Prostate gland (tissue), 2 donors: ENCODE data around the gene NPPC. TPM values are rescaled to one million over a fixed set of nuclear protein-coding genes. Genes with fewer than 3 reads are reported as not detected.
"Not testable (repeated sequence)": the region's sequence is repeated elsewhere in the genome, so short reads cannot be mapped to it uniquely, and the experiment has no call there.

Experiments
- DNase-seq: peaks from one replicate; pipeline ENCODE4 v3.0.0-alpha.2; 2019; ENCODE audit warnings: low spot score
- H3K27ac ChIP-seq, 2 donors: fragments of 200-600 bp; sonication (generic); 2 replicates each; pipeline ENCODE4 v1.5.1; 2017 to 2019
- H3K27me3 ChIP-seq: fragments of 200-600 bp; sonication (generic); replicated peaks from 2 replicates; pipeline ENCODE4 v1.5.1; 2019; ENCODE audit not compliant: insufficient read depth
- H3K36me3 ChIP-seq, 2 donors: fragments of 200-600 bp; sonication (generic); 1 replicate in 1 of 2; 2 replicates in 1 of 2; pipeline versions ENCODE4 v1.5.1 to v1.8.1; 2017 to 2019
- H3K4me1 ChIP-seq: fragments of 200-600 bp; sonication (generic); replicated peaks from 2 replicates; pipeline ENCODE4 v1.5.1; 2019
- H3K4me3 ChIP-seq, 2 donors: fragments of 200-600 bp; sonication (generic); 2 replicates each; pipeline ENCODE4 v1.5.1; 2017 to 2019
- H3K9me3 ChIP-seq: fragments of 200-600 bp; sonication (generic); 2 replicates; pipeline ENCODE4 v1.5.1; 2017
- CTCF ChIP-seq, 4 experiments: fragments of 200-600 bp in 2 of 4; fragments of 450-650 bp in 2 of 4; sonication (generic) in 2 of 4; IDR thresholded peaks; 1 replicate in 3 of 4; 2 replicates in 1 of 4; pipeline ENCODE4 v1.5.1; 2016 to 2019; ENCODE audit warnings: antibody characterized with exemption in 4 of 4, mild to moderate bottlenecking in 2 of 4, moderate library complexity in 2 of 4
- POLR2A ChIP-seq: fragments of 450-650 bp; IDR thresholded peaks from one replicate; pipeline ENCODE4 v1.6.1; 2016; ENCODE audit warnings: antibody characterized with exemption, mild to moderate bottlenecking
- POLR2AphosphoS5 ChIP-seq: sonication (generic); formaldehyde crosslinking; IDR thresholded peaks from one replicate; pipeline ENCODE4 v1.6.1; 2017; ENCODE audit warnings: antibody characterized with exemption
- WGBS: methylation state at CpG from one replicate; pipeline ENCODE4 v1.1.5; 2018; 5-methylcytosine and 5-hydroxymethylcytosine counted together
- intact Hi-C: fragments of 100-400 bp; cut with DNase I; formaldehyde crosslinking; loops from one replicate; pipeline ENCODE4 v1.14.2; 2022
- total RNA-seq, 2 donors: library from RNA; depleted of rRNA; stranded (reverse); fragments of >200 nt; gene quantifications; one replicate each; pipeline ENCODE4 v1.1.0, GENCODE V29; 2016

The NPPC gene
- total RNA-seq, 2 donors from 2014 or later = 3.2 to 6.4 TPM

- intact Hi-C loops = no loop called here
- DNase-seq = no peak
- no peaks in the 10 kb centered on the region for H3K4me1 ChIP-seq
These were observed 14.8 kb downstream of the NPPC start for GRCh38 chr2:231911381-231911780.

GRCh38 chr2:231910771-231911170, 15.4 kb downstream of the NPPC start:
- no peak for DNase-seq
- Histone ChIP-seq H3K9me3 (no peaks in the 10 kb centered on the region), H3K4me1 (no peaks in the 10 kb centered on the region), H3K27me3 (no peaks in the 10 kb centered on the region), H3K27ac (no peak overlapping the region), H3K4me3 (no peak overlapping the region), H3K36me3 (no peaks in the 10 kb centered on the region)
- intact Hi-C loops = no loop called here
- WGBS = 81% methylated on average over 6 of the region's 6 CpGs
- TF ChIP-seq POLR2A = no peak
- no peak for TF ChIP-seq CTCF (IDR thresholded peaks at IDR 0.05)
- TF ChIP-seq POLR2AphosphoS5 = no peak

More at GRCh38 chr2:231911381-231911780, 14.8 kb downstream of the NPPC start:
- no peak overlapping the region for H3K27ac ChIP-seq
- no peaks in the 10 kb centered on the region for H3K9me3 ChIP-seq
- no peaks in the 10 kb centered on the region for H3K36me3 ChIP-seq
- no peaks in the 10 kb centered on the region for H3K27me3 ChIP-seq
- WGBS = 52% methylated on average over 6 of the region's 6 CpGs
- TF ChIP-seq CTCF (IDR thresholded peaks at IDR 0.05) (no peak), POLR2AphosphoS5 (no peak), POLR2A (no peak)
- no peak overlapping the region for H3K4me3 ChIP-seq

- H3K4me1 ChIP-seq, intact Hi-C loops, H3K4me3 ChIP-seq, H3K9me3 ChIP-seq, H3K27ac ChIP-seq, H3K36me3 ChIP-seq, DNase-seq, H3K27me3 ChIP-seq: not testable (repeated sequence)
- WGBS = 93% methylated on average over 7 of the region's 7 CpGs
These were observed 16.0 kb downstream of the NPPC start for GRCh38 chr2:231910161-231910560.

- no peak for TF ChIP-seq CTCF (IDR thresholded peaks at IDR 0.05)
- TF ChIP-seq POLR2AphosphoS5 = no peak
- TF ChIP-seq POLR2A = no peak
- 69% methylated on average over 5 of the region's 5 CpGs for WGBS
These were observed 16.6 kb downstream of the NPPC start for GRCh38 chr2:231909631-231910030.

GRCh38 chr2:231908584-231908983, 17.6 kb downstream of the NPPC start:
- H3K9me3 ChIP-seq = no peaks in the 10 kb centered on the region
- no peak for TF ChIP-seq POLR2A
- no peak for TF ChIP-seq CTCF (IDR thresholded peaks at IDR 0.05)
- no peak for TF ChIP-seq POLR2AphosphoS5
- H3K4me3 ChIP-seq = no peak overlapping the region
- no peaks in the 10 kb centered on the region for H3K36me3 ChIP-seq
- intact Hi-C loops = loop anchor here (5.0 kb wide), 1 partner anchor 529 kb away; no protein-coding TSS in a partner anchor
- H3K4me1 ChIP-seq = no peaks in the 10 kb centered on the region
- 95% methylated on average over 8 of the region's 8 CpGs for WGBS
- no peak for DNase-seq
- H3K27ac ChIP-seq = no peak overlapping the region
- H3K27me3 ChIP-seq = no peaks in the 10 kb centered on the region

More at GRCh38 chr2:231909631-231910030, 16.6 kb downstream of the NPPC start:
- H3K27ac ChIP-seq = no peak overlapping the region
- H3K9me3 ChIP-seq = no peaks in the 10 kb centered on the region
- no peak for DNase-seq
- intact Hi-C loops = loop anchor here (5.0 kb wide), 1 partner anchor 528 kb away; no protein-coding TSS in a partner anchor
- no peaks in the 10 kb centered on the region for H3K4me1 ChIP-seq
- H3K36me3 ChIP-seq = no peaks in the 10 kb centered on the region
- no peaks in the 10 kb centered on the region for H3K27me3 ChIP-seq
- no peak overlapping the region for H3K4me3 ChIP-seq
